Testis (tissue), 3 donors: Measurements from ENCODE around the gene RHBG. TPM values are rescaled to one million over a fixed set of nuclear protein-coding genes. Genes with fewer than 3 reads are reported as not detected.

ENCODE experiments used
- DNase-seq: peaks from one replicate; pipeline ENCODE4 v3.0.0-alpha.2; 2019
- H3K27ac ChIP-seq, 2 donors: fragments of 200-600 bp; sonication (generic); one replicate each; pipeline ENCODE4 v1.5.1; 2019
- H3K27me3 ChIP-seq: fragments of 200-600 bp; sonication (generic); one replicate; pipeline ENCODE4 v1.5.1; 2019
- H3K36me3 ChIP-seq: fragments of 200-600 bp; sonication (generic); one replicate; pipeline ENCODE4 v1.5.1; 2017; ENCODE audit warnings: low read depth; ENCODE audit errors: missing control alignments
- H3K4me1 ChIP-seq: fragments of 200-600 bp; sonication (generic); one replicate; pipeline ENCODE4 v1.5.1; 2019
- H3K4me3 ChIP-seq, 2 donors: fragments of 200-600 bp; sonication (generic); one replicate each; pipeline ENCODE4 v1.5.1; 2017 to 2019
- H3K9me3 ChIP-seq: fragments of 200-600 bp; sonication (generic); one replicate; pipeline ENCODE4 v1.5.1; 2017
- CTCF ChIP-seq, 3 experiments: fragments of 450-650 bp in 2 of 3; fragments of 200-600 bp in 1 of 3; sonication (generic) in 1 of 3; IDR thresholded peaks; one replicate each; pipeline ENCODE4 v1.5.1; 2016 to 2019; ENCODE audit warnings: antibody characterized with exemption in 3 of 3, mild to moderate bottlenecking in 2 of 3, moderate library complexity in 1 of 3
- POLR2A ChIP-seq: fragments of 450-650 bp; IDR thresholded peaks from one replicate; pipeline ENCODE4 v1.6.1; 2017; ENCODE audit warnings: antibody characterized with exemption, mild to moderate bottlenecking, moderate library complexity
- WGBS, 2 donors: methylation state at CpG; one replicate each; pipeline ENCODE4 v1.1.5; 2018; 5-methylcytosine and 5-hydroxymethylcytosine counted together
- intact Hi-C: fragments of 100-400 bp; cut with DNase I; formaldehyde crosslinking; loops from one replicate; pipeline ENCODE4 v1.15.1; 2023; ENCODE audit warnings: low total_unique reads
- polyA plus RNA-seq: library from polyadenylated mRNA; stranded (reverse); fragments of 350-450 nt; fragmentation: Illumina TruSeq; extraction: RNeasy Lipid Tissue Mini Kit (QIAGEN cat#74804); gene quantifications from one replicate; pipeline ENCODE4 v1.2.3, GENCODE V29; 2014; ENCODE audit warnings: low read depth, low replicate concordance; ENCODE audit not compliant: insufficient read depth
- total RNA-seq, 2 donors: library from RNA; depleted of rRNA; stranded (reverse); fragments of >200 nt; gene quantifications; one replicate each; pipeline ENCODE4 v1.2.3, GENCODE V29; 2016

The RHBG gene
- total and polyA plus RNA-seq, 3 donors from 2014 or later = 2.0 to 3.3 (median 2.0) TPM

- WGBS, 2 donors = 27 to 37% methylated on average over 3 to 15 of the region's 15 CpGs
- DNase-seq = no peak
- Histone ChIP-seq H3K36me3 (no peaks in the 10 kb centered on the region), H3K4me1 (peaks cover 19% of the 10 kb centered on the region), H3K27ac (no peak overlapping the region), H3K4me3 (no peak overlapping the region), H3K9me3 (no peaks in the 10 kb centered on the region), H3K27me3 (no peaks in the 10 kb centered on the region)
- no peak for TF ChIP-seq CTCF (IDR thresholded peaks at IDR 0.05)
- no peak for TF ChIP-seq POLR2A
- intact Hi-C loops = no loop called here
These were observed 53.6 kb downstream of the RHBG start for GRCh38 chr1:156422602-156423091.

- intact Hi-C loops = no loop called here
- H3K36me3 ChIP-seq = no peaks in the 10 kb centered on the region
- H3K9me3 ChIP-seq = no peaks in the 10 kb centered on the region
- no peak overlapping the region for H3K4me3 ChIP-seq
- 50 to 63% methylated on average over 7 of the region's 7 CpGs for WGBS, 2 donors
- no peak for DNase-seq
- no peaks in the 10 kb centered on the region for H3K27me3 ChIP-seq
- TF ChIP-seq POLR2A (no peak), CTCF (IDR thresholded peaks at IDR 0.05) (no peak)
- H3K27ac ChIP-seq = no peak overlapping the region
- H3K4me1 ChIP-seq = peaks cover 19% of the 10 kb centered on the region
These were observed 54.7 kb downstream of the RHBG start for GRCh38 chr1:156423422-156424352.

GRCh38 chr1:156424806-156425432, 55.9 kb downstream of the RHBG start:
- WGBS, 2 donors = 70 to 73% methylated on average over 10 of the region's 10 CpGs
- no peak overlapping the region for H3K27ac ChIP-seq
- DNase-seq = no peak
- no peaks in the 10 kb centered on the region for H3K9me3 ChIP-seq
- TF ChIP-seq POLR2A (no peak), CTCF (IDR thresholded peaks at IDR 0.05) (no peak)
- no peak overlapping the region for H3K4me3 ChIP-seq
- H3K4me1 ChIP-seq = peaks cover 19% of the 10 kb centered on the region
- no peaks in the 10 kb centered on the region for H3K27me3 ChIP-seq
- no peaks in the 10 kb centered on the region for H3K36me3 ChIP-seq
- intact Hi-C loops = no loop called here

- peaks cover 10% of the 10 kb centered on the region for H3K4me1 ChIP-seq
- no peaks in the 10 kb centered on the region for H3K9me3 ChIP-seq
- TF ChIP-seq CTCF (IDR thresholded peaks at IDR 0.05) (no peak), POLR2A (no peak)
- H3K36me3 ChIP-seq = no peaks in the 10 kb centered on the region
- no peak overlapping the region for H3K27ac ChIP-seq
- H3K4me3 ChIP-seq = no peak overlapping the region
- DNase-seq = no peak
- 89 to 93% methylated on average over 7 of the region's 7 CpGs for WGBS, 2 donors
- intact Hi-C loops = no loop called here
- H3K27me3 ChIP-seq = no peaks in the 10 kb centered on the region
These were observed 56.9 kb downstream of the RHBG start for GRCh38 chr1:156425943-156426342.
